ENCODE data around the gene MACF1.
"Not testable (repeated sequence)": the region's sequence is repeated elsewhere in the genome, so short reads cannot be mapped to it uniquely, and the experiment has no call there.

MACF1 gene

DNA sequence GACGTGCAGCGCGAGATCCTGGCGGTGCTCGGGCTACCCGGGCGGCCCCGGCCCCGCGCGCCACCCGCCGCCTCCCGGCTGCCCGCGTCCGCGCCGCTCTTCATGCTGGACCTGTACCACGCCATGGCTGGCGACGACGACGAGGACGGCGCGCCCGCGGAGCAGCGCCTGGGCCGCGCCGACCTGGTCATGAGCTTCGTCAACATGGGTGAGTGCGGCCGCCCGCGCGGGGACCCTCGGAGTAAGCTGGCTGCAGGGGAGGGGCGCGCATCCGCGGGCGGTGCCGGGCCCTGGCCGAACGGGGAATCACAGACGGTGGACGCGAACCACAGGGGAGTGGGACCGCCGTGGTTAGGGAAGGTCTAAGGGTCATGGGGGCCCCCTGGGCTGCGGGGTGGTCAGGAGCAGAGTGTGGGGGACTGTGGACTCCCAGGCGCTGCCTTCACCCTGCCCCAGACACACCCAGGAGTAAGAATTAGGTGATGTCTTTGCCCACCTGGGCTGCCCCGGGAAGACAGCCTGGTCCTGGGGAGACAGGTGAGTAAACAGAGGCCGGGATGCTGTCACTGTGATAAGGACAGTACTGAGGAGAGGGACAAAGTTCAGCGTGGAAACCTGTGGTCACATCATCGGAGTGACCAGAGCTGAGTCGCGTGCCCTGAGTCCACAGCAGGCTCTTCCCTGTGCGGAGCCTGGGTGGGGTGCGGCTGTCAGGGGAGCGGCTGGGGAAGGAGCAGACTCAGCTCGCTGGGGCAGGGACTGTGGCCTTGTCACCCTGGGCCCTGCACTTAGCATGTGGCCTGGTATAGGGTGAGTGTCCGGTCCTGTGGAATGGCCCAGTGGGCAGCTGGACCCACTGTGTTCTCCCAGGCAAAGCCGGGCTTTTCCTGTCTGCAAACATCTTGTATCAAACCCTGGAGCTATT lies 287.9 kb downstream of the MACF1 start:
- DNase-seq (ENCODE audit: low read depth): not testable (repeated sequence)

DNA sequence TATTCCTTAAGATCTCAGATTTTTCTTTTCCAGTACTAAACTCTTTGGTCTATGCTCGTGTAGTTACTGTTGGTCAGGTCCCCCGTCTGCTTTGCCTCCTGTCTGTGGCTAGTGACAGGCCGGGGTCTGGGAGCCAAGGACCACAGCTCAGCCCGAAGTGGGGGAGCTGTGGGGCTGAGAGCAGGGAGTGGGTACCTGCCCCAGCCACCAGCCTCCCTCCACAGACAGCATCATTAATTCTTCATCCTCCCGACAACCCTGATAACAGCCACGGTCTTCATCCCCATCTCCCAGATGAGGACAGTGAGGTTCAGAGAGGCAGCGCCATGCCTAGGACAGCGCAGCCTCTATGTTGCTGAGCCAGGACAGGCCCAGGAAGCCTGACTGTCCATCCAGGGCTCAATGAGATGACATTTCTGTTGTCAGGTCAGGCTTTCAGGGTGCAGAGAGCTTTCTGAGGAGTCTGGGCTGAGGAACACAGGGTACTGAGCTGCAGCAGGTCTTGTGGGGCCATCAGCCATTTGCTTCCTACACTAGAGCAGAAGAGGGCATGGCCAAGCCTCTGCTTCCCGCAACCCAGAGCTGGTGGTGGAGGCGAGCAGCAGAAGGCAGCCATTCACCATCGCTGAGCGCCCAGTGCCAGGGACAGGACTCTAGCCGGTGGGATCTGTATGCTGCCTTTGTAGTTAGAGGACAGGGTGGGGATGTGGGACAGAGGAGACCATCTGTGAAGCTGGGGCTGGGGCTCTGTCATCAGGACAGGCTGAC lies 288.7 kb downstream of the MACF1 start:
- not testable (repeated sequence) for DNase-seq (ENCODE audit: low read depth)

DNA sequence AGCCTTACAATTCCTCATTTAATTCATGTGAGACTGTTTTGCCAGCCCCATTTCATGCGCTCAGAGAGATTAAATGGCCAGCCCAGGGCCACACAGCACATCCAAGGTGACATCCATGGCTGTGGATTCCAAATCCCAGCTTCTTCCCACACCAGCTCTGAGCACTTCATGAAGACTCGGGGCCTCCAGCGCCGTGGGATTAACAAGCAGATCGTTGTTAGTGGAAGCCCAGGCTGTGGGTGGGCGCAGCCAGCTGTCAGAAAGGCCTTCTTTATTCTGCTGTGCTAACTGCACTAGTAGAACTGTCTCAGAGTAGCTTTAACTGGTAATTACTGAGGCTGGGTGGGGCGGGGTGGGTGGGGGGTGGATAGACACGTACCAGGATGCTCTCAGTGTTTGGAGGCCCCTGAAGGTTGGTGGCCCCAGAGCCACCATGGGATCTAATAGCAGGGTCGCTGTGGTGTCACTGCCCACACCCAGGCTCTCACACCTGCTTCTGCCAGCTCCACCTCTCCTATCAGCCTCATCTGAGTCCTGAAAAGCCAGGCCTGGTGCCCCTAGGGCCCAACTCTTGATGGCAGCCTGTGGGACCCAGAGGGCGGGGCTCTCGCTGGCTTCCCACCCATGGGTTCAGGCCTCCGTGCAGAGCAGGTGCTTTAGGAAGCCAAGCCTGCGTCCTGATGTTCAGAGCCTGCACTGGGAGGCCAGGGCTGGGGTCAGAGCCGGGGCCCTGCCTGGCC lies 290.3 kb downstream of the MACF1 start:
- no peak for DNase-seq (ENCODE audit: low read depth)

- not testable (repeated sequence) for DNase-seq (ENCODE audit: low read depth)
Measured at GRCh38 chr1:39496520-39496919, 292.0 kb downstream of the MACF1 start.

- DNase-seq (ENCODE audit: low read depth): no peak
Measured at GRCh38 chr1:39497585-39497984, 293.1 kb downstream of the MACF1 start.

GRCh38 chr1:39498096-39498710 lies 293.7 kb downstream of the MACF1 start:
- not testable (repeated sequence) for DNase-seq (ENCODE audit: low read depth)

- not testable (repeated sequence) for DNase-seq (ENCODE audit: low read depth)
Measured at GRCh38 chr1:39498821-39499220, 294.3 kb downstream of the MACF1 start.

- no peak for DNase-seq (ENCODE audit: low read depth)
Measured at GRCh38 chr1:39499668-39500067, 295.2 kb downstream of the MACF1 start.

GRCh38 chr1:39500862-39501389 lies 296.4 kb downstream of the MACF1 start:
- DNase-seq (ENCODE audit: low read depth): no peak

DNA sequence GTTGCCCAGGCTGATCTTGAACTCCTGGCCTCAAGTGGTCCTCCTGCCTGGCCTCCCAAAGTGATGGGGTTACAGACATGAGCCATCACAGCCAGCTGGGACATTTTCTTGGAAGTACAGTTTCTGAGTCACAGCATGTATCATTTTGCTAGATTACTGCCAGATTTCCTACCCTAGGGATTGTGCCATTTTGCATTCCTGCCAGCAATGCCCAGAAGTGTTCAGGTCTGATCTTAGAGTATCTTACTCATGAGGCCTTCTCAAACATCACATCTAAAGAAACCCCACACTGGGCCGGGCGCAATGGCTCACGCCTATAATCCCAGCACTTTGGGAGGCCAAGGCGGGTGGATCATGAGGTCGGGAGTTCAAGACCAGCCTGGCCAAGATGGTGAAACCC lies 297.2 kb downstream of the MACF1 start:
- DNase-seq (ENCODE audit: low read depth): no peak

GRCh38 chr1:39504436-39504835 lies 299.9 kb downstream of the MACF1 start:
- not testable (repeated sequence) for DNase-seq (ENCODE audit: low read depth)

DNA sequence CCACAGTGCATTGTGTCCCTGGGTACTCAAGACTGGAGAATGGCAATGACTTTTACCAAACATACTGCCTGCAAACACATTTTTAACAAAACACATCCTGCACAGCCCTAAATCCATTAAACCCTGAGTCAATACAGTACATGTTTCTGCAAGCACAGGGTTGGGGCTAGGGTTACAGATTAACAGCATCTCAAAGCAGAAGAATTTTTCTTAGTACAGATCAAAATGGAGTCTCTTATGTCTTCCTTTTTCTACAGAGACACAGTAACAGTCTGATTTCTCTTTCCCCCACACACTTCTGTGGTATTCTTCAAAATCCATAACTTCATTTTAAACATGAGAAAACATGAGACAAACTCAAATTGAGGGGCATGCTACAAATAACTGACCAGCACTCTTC lies 300.8 kb downstream of the MACF1 start:
- no peak for DNase-seq (ENCODE audit: low read depth)

GRCh38 chr1:39507230-39507928 lies 302.9 kb downstream of the MACF1 start:
- DNase-seq (ENCODE audit: low read depth): no peak

- DNase-seq (ENCODE audit: low read depth): no peak
Measured at GRCh38 chr1:39508266-39508665, 303.8 kb downstream of the MACF1 start.

- DNase-seq (ENCODE audit: low read depth): no peak
Measured at GRCh38 chr1:39508857-39509305, 304.4 kb downstream of the MACF1 start.

GRCh38 chr1:39509360-39510009 lies 305.0 kb downstream of the MACF1 start:
- no peak for DNase-seq (ENCODE audit: low read depth)

DNA sequence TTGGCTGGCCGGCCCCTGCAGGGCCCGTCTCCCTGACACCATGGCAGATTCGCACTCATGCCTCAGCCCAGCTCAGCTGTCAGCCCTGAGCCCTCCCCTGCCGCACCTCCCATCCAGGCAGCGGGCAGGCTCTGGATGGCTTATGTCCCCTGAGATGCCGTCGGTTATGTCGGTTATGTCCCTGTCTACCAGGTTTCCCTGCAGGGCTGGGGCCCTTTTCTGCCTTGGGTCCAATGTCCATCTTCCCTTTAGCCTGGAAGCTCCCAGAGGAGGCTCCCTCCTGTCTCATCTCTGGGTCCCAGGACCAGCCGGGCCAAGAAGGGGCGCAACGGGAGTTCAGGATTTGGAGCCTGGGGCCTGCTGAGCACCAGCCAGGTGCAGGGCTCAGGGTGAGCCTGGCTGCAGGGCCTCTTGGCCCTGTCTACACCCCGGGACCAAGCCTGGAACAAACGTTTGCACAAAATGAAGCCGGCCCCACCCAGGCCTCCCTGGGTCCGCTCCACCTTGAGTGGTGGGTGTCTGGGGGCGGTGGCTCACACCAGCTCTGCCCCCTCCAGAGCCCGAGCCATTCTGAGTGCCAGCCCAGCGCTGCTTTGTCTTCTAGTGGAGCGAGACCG lies 306.2 kb downstream of the MACF1 start:
- not testable (repeated sequence) for DNase-seq (ENCODE audit: low read depth)

DNA sequence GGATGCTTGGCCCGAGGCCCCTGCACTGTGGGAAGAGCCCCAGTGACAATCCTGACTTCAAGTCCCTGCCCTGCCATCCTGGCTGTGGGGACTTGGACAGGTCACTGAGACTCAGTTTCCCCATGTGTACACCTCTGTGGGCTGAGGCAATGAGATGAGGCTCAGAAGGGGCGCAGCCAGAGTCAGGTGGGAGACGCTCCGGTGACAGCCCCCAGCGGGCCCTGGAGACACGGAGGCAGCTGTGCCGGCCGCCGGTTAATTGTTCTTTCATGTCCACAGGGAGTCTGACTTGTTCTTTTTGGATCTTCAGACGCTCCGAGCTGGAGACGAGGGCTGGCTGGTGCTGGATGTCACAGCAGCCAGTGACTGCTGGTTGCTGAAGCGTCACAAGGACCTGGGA lies 307.0 kb downstream of the MACF1 start:
- DNase-seq (ENCODE audit: low read depth): not testable (repeated sequence)

- DNase-seq (ENCODE audit: low read depth): not testable (repeated sequence)
Measured at GRCh38 chr1:39512234-39512847, 307.8 kb downstream of the MACF1 start.
